Heart left ventricle (tissue), 13 donors: ENCODE measurements around the gene KIFAP3.

Source experiments
- POLR2A ChIP-seq, 2 donors: fragments of 450-650 bp; IDR thresholded peaks; one replicate each; pipeline ENCODE4 v1.6.1; 2017; ENCODE audit warnings: antibody characterized with exemption in 2 of 2, mild to moderate bottlenecking in 2 of 2, moderate library complexity in 2 of 2
- TF ChIP-seq, protein P1 (sequence below), 12 donors: fragments of 200-600 bp; sonication (generic) in 4 of 12; IDR thresholded peaks; one replicate each; pipeline versions ENCODE4 v1.5.0 to v1.8.0; 2018 to 2022; ENCODE audit warnings: antibody characterized with exemption in 12 of 12, mild to moderate bottlenecking in 5 of 12
- donor health status: ischemic (EF 13 %, LVEDD 7.1; RV severe dilation, severe dysfunction).
- donor health status: DM: no; HTN: yes; CAD: no.
- donor health status: DM: no; HTN: no; CAD: no.
- donor health status: ischemic (EF 25% LVEDD 6.9; RV normal size, moderate dysfunction).
- donor health status: ischemic (EF 25% LVEDD 5.7; RV mildly dilated, moderate dysfunction).
- donor health status: ischemic (EF 35%, LVEDD 5.7; RV mildly dilated, moderate dysfunction).
- donor health status: nonischemic (EF 11% LVEDD 7.7; RV severe dilation, severe dysfunction).
- donor health status: DM: yes; HTN: yes; CAD: no.
- donor health status: PGD.
- donor health status: ischemic (EF 29% LVEDD 5.4; RV normal size, mild dysfunction).
- donor health status: nonischemic (EF 23%, LVEDD 6.1; RV moderate dilation, normal function).

DNA sequence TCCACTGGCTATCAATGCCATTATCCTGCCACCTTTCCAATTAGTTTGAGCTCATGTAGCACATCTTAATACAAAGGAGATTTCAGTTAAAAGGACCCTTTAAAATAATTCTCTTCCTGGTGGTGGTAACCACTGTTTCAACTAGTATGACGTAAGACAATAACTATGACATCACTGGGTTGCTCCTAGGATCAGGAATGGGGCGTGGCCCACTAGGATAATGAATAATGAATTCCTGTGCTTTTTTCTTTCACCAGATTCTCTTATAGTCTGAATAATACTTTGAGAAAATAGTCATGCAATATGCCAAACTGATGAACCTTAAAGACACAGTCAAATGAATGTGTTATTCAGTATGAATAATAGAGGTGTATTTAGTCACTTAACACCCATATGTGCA lies 10.6 kb upstream of the KIFAP3 start:
- TF ChIP-seq, protein P1, sequence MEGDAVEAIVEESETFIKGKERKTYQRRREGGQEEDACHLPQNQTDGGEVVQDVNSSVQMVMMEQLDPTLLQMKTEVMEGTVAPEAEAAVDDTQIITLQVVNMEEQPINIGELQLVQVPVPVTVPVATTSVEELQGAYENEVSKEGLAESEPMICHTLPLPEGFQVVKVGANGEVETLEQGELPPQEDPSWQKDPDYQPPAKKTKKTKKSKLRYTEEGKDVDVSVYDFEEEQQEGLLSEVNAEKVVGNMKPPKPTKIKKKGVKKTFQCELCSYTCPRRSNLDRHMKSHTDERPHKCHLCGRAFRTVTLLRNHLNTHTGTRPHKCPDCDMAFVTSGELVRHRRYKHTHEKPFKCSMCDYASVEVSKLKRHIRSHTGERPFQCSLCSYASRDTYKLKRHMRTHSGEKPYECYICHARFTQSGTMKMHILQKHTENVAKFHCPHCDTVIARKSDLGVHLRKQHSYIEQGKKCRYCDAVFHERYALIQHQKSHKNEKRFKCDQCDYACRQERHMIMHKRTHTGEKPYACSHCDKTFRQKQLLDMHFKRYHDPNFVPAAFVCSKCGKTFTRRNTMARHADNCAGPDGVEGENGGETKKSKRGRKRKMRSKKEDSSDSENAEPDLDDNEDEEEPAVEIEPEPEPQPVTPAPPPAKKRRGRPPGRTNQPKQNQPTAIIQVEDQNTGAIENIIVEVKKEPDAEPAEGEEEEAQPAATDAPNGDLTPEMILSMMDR (IDR thresholded peaks at IDR 0.05) = no peak
- no peak for TF ChIP-seq POLR2A (IDR thresholded peaks at IDR 0.05)
